ENCODE data around the gene EFHD2.

DNA sequence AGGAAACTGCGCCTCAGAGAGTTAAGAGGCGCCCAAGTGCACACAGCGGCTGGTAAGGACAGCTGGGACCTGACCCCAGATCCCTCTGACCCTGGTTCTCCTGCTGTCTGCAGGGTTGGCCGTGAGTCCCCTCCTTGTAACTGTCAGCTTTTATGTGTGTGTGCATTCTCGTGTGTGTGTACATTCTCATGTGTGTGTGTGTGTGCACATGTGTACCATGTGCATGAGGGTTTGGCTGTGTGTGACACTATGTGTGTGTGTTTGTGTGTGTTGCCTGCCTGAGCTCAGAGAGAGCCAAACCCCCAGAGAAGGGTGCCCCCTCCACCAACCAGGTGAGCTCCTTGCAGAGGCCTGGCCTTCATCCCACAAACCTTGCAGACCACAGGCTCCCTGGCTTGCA, 25.9 kb upstream of the EFHD2 start:
- TF ChIP-seq, protein P1, sequence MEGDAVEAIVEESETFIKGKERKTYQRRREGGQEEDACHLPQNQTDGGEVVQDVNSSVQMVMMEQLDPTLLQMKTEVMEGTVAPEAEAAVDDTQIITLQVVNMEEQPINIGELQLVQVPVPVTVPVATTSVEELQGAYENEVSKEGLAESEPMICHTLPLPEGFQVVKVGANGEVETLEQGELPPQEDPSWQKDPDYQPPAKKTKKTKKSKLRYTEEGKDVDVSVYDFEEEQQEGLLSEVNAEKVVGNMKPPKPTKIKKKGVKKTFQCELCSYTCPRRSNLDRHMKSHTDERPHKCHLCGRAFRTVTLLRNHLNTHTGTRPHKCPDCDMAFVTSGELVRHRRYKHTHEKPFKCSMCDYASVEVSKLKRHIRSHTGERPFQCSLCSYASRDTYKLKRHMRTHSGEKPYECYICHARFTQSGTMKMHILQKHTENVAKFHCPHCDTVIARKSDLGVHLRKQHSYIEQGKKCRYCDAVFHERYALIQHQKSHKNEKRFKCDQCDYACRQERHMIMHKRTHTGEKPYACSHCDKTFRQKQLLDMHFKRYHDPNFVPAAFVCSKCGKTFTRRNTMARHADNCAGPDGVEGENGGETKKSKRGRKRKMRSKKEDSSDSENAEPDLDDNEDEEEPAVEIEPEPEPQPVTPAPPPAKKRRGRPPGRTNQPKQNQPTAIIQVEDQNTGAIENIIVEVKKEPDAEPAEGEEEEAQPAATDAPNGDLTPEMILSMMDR (IDR thresholded peaks at IDR 0.05): no peak
- TF ChIP-seq, protein P2, sequence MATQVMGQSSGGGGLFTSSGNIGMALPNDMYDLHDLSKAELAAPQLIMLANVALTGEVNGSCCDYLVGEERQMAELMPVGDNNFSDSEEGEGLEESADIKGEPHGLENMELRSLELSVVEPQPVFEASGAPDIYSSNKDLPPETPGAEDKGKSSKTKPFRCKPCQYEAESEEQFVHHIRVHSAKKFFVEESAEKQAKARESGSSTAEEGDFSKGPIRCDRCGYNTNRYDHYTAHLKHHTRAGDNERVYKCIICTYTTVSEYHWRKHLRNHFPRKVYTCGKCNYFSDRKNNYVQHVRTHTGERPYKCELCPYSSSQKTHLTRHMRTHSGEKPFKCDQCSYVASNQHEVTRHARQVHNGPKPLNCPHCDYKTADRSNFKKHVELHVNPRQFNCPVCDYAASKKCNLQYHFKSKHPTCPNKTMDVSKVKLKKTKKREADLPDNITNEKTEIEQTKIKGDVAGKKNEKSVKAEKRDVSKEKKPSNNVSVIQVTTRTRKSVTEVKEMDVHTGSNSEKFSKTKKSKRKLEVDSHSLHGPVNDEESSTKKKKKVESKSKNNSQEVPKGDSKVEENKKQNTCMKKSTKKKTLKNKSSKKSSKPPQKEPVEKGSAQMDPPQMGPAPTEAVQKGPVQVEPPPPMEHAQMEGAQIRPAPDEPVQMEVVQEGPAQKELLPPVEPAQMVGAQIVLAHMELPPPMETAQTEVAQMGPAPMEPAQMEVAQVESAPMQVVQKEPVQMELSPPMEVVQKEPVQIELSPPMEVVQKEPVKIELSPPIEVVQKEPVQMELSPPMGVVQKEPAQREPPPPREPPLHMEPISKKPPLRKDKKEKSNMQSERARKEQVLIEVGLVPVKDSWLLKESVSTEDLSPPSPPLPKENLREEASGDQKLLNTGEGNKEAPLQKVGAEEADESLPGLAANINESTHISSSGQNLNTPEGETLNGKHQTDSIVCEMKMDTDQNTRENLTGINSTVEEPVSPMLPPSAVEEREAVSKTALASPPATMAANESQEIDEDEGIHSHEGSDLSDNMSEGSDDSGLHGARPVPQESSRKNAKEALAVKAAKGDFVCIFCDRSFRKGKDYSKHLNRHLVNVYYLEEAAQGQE (IDR thresholded peaks at IDR 0.05; ENCODE audit: insufficient read depth in 1 of 2, low read depth in 2 of 2, low read length in 1 of 2): no peak
- TF ChIP-seq POLR2AphosphoS5 (IDR thresholded peaks at IDR 0.05; ENCODE audit: low read depth, low read length): no peak
